ENCODE data around the gene EBF4. TPM values are rescaled to one million over a fixed set of nuclear protein-coding genes. Genes with fewer than 3 reads are reported as not detected.
A peak's percentile ranks its signal among the peaks of the same experiment; 100 is the strongest.

Gene EBF4
- total and polyA plus RNA-seq, 10 of the 15 experiments (the other 5 are each of a cell fraction or from before 2014, with no cell fraction given), result 0.13 TPM; not detected in 9

- no peak for TF ChIP-seq CUX1 (IDR thresholded peaks at IDR 0.05; ENCODE audit: insufficient replicate concordance, low read depth, low read length)
- peak; percentile 96 for TF ChIP-seq SREBF1 (IDR thresholded peaks at IDR 0.05; ENCODE audit: low read length)
- no peak for TF ChIP-seq E2F4 (IDR thresholded peaks at IDR 0.05; ENCODE audit: low read depth, low read length)
- TF ChIP-seq RBBP5 (conservative IDR thresholded peaks at IDR 0.05), result no peak
- 0 out of 2 replicates have a peak, but pooled peaks have one; percentile 55 for TF ChIP-seq MLLT1 (IDR thresholded peaks at IDR 0.05)
- peak; percentile 96 for TF ChIP-seq MXI1 (IDR thresholded peaks at IDR 0.05; ENCODE audit: low read depth, low read length)
- TF ChIP-seq CHD4 (IDR thresholded peaks at IDR 0.05), result no peak
- TF ChIP-seq STAT3 (IDR thresholded peaks at IDR 0.05; ENCODE audit: low read depth, low read length), result no peak
- no peak for TF ChIP-seq YBX1 (IDR thresholded peaks at IDR 0.05)
- no peak for TF ChIP-seq E4F1 (IDR thresholded peaks at IDR 0.05; ENCODE audit: borderline replicate concordance, partially characterized antibody)
- peak; percentile 77 for TF ChIP-seq ATF7 (IDR thresholded peaks at IDR 0.05; ENCODE audit: low read depth)
- TF ChIP-seq USF2 (IDR thresholded peaks at IDR 0.05; ENCODE audit: borderline replicate concordance, low read depth, low read length), result no peak; the same call in 1 of the 2 replicates
- TF ChIP-seq HDAC2 (IDR thresholded peaks at IDR 0.05), result 0 out of 2 replicates have a peak, but pooled peaks have one; percentile 39
- no peak for TF ChIP-seq SMC3 (IDR thresholded peaks at IDR 0.05; ENCODE audit: borderline replicate concordance, low read length)
- peak; percentile 83; the same call in 2 of the 3 replicates for TF ChIP-seq POU2F2 (IDR thresholded peaks at IDR 0.05; ENCODE audit: borderline replicate concordance, low read depth, low read length)
Measured at GRCh38 chr20:2651772-2652723, 40.5 kb upstream of the EBF4 start, which contains the start of gene NOP56 (continued).

Measured in GM12878 (cell line).